PC-3 (cell line): ENCODE data around the gene TAOK3. TPM values are rescaled to one million over a fixed set of nuclear protein-coding genes. Genes with fewer than 3 reads are reported as not detected.
"Not testable (repeated sequence)": the region's sequence is repeated elsewhere in the genome, so short reads cannot be mapped to it uniquely, and the experiment has no call there.

Experiments
- ATAC-seq: fragments of 200-7000 bp; cut with Tn5 transposase; 2 replicates; pipeline ENCODE4 v1.9.1; 2020; ENCODE audit warnings: mild to moderate bottlenecking, moderate library complexity
- BruUV-seq: library from RNA; stranded (reverse); fragments of 400-500 nt; replicated peaks from 2 replicates; lab custom pipeline; 2021; lab: Mats Ljungman, UMichigan
- CTCF ChIA-PET: fragments of 300-600 bp; sonication (Branson Sonifier 250); formaldehyde crosslinking; loops from one replicate; lab custom pipeline; 2022; ENCODE audit warnings: antibody characterized with exemption; lab: Charles Lee
- POLR2A ChIA-PET: fragments of 300-600 bp; sonication (Branson Sonifier 250); formaldehyde crosslinking; loops from one replicate; lab custom pipeline; 2022; ENCODE audit warnings: antibody characterized with exemption; ENCODE audit not compliant: unreplicated experiment; lab: Charles Lee
- DNase-seq: peaks from one replicate; pipeline ENCODE4 v3.0.0-alpha.2; 2015
- H2AFZ ChIP-seq: fragments of 300-600 bp; sonication (generic); 2 replicates; pipeline ENCODE4 v1.6.0; 2016; ENCODE audit warnings: antibody characterized with exemption, low read length
- H3F3A ChIP-seq: fragments of 300-600 bp; sonication (generic); one replicate; pipeline ENCODE4 v1.6.0; 2017; ENCODE audit warnings: antibody characterized with exemption, low read length, control low read depth, mild to moderate bottlenecking; ENCODE audit not compliant: unreplicated experiment
- H3K27ac ChIP-seq: fragments of 300-600 bp; sonication (generic); 2 replicates; pipeline ENCODE4 v1.5.1; 2016; ENCODE audit warnings: mild to moderate bottlenecking, low read length
- H3K27me3 ChIP-seq: fragments of 300-600 bp; sonication (generic); 2 replicates; pipeline ENCODE4 v1.6.1; 2016; ENCODE audit warnings: low read length, mixed read lengths
- H3K36me3 ChIP-seq: fragments of 300-600 bp; sonication (generic); 2 replicates; pipeline ENCODE4 v1.6.1; 2016; ENCODE audit warnings: low read depth, mixed run types, low read length, mixed read lengths
- H3K4me1 ChIP-seq: fragments of 300-600 bp; sonication (generic); 2 replicates; pipeline ENCODE4 v1.5.1; 2016; ENCODE audit warnings: low read length; ENCODE audit not compliant: insufficient read depth
- H3K4me2 ChIP-seq: fragments of 300-600 bp; sonication (generic); 2 replicates; pipeline ENCODE4 v1.6.0; 2016; ENCODE audit warnings: low read length
- H3K4me3 ChIP-seq: fragments of 300-600 bp; sonication (generic); 2 replicates; pipeline ENCODE4 v1.5.1; 2016; ENCODE audit warnings: mild to moderate bottlenecking, low read length, mixed read lengths
- H3K79me2 ChIP-seq: fragments of 300-600 bp; sonication (generic); 2 replicates; pipeline ENCODE4 v1.6.1; 2017; ENCODE audit warnings: low read length, mixed read lengths
- H3K9ac ChIP-seq: fragments of 300-600 bp; sonication (generic); 2 replicates; pipeline ENCODE4 v1.6.0; 2016; ENCODE audit warnings: mild to moderate bottlenecking, low read length
- H3K9me2 ChIP-seq: fragments of 300-600 bp; sonication (generic); replicated peaks from 2 replicates; pipeline ENCODE4 v1.6.1; 2016; ENCODE audit warnings: mixed run types, low read length, mixed read lengths
- H3K9me3 ChIP-seq: fragments of 300-600 bp; sonication (generic); 2 replicates; pipeline ENCODE4 v1.6.1; 2016; ENCODE audit warnings: low read length, mixed read lengths
- H4K20me1 ChIP-seq: fragments of 300-600 bp; sonication (generic); 2 replicates; pipeline ENCODE4 v1.6.1; 2016; ENCODE audit warnings: low read length, mixed read lengths
- EZH2 ChIP-seq: fragments of 300-600 bp; sonication (generic); IDR thresholded peaks from one replicate; pipeline ENCODE4 v1.6.1; 2017; ENCODE audit warnings: antibody characterized with exemption, mild to moderate bottlenecking, low read length; ENCODE audit not compliant: unreplicated experiment
- EZH2phosphoT487 ChIP-seq: fragments of 300-600 bp; sonication (generic); IDR thresholded peaks from 2 replicates; pipeline ENCODE4 v1.6.1; 2018; ENCODE audit warnings: mild to moderate bottlenecking, antibody characterized with exemption, low read length, borderline replicate concordance
- intact Hi-C: fragments of 100-400 bp; cut with micrococcal nuclease; formaldehyde crosslinking; loops from 2 replicates; pipeline ENCODE4 v1.9.0; 2023
- total RNA-seq: library from RNA; depleted of rRNA; stranded (reverse); fragments of >200 nt; gene quantifications from 2 replicates; pipeline ENCODE4 v1.2.3, GENCODE V29; 2014
- TF ChIP-seq, protein P1 (sequence below): fragments of 300-600 bp; sonication (generic); conservative IDR thresholded peaks from 2 replicates; pipeline ENCODE4 v1.5.1; 2017; ENCODE audit warnings: antibody characterized with exemption, low read depth, mild to moderate bottlenecking, low read length

TAOK3 gene
- total RNA-seq, 1 experiment from 2014 or later, result 27.9 TPM

DNA sequence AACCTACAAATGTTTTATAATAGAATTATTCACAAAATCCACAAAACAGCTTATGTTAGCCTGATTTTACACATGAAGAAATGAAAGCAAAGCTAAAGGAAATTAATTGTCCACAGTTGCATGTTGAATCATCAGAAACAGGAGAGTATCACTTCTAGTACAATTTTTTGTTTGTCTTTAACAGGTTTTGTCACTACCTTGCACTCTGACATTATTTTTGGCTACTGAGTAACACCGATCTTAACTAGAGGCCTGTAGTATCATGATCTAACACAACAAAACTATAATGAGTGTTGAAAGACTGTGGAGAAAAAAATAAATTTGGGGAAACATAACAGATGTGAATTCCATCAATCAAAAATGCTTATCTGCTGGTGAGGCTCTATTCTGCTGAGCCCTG lies 60.1 kb downstream of the TAOK3 start:
- TF ChIP-seq EZH2phosphoT487 (no peak), EZH2 (no peak)
- TF ChIP-seq, protein P1, sequence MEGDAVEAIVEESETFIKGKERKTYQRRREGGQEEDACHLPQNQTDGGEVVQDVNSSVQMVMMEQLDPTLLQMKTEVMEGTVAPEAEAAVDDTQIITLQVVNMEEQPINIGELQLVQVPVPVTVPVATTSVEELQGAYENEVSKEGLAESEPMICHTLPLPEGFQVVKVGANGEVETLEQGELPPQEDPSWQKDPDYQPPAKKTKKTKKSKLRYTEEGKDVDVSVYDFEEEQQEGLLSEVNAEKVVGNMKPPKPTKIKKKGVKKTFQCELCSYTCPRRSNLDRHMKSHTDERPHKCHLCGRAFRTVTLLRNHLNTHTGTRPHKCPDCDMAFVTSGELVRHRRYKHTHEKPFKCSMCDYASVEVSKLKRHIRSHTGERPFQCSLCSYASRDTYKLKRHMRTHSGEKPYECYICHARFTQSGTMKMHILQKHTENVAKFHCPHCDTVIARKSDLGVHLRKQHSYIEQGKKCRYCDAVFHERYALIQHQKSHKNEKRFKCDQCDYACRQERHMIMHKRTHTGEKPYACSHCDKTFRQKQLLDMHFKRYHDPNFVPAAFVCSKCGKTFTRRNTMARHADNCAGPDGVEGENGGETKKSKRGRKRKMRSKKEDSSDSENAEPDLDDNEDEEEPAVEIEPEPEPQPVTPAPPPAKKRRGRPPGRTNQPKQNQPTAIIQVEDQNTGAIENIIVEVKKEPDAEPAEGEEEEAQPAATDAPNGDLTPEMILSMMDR, result no peak
- Histone ChIP-seq H3K4me1 (peaks cover 27% of the 10 kb centered on the region), H3K79me2 (no peaks in the 10 kb centered on the region), H3K9me2 (no peaks in the 10 kb centered on the region), H4K20me1 (no peaks in the 10 kb centered on the region), H3K4me3 (no peak overlapping the region), H3K9ac (no peak overlapping the region), H3K9me3 (no peaks in the 10 kb centered on the region), H3K27ac (no peak overlapping the region), H3F3A (peaks cover 7% of the 10 kb centered on the region), H2AFZ (no peak overlapping the region), H3K27me3 (no peaks in the 10 kb centered on the region), H3K4me2 (peak overlapping the region; percentile 39), H3K36me3 (no peaks in the 10 kb centered on the region)
- no TSS peak for BruUV-seq
- DNase-seq (peak; percentile 52), ATAC-seq (peak; percentile 47)
- ChIA-PET CTCF (interaction anchor here (0.7 kb wide), 1 partner anchor 106 kb away, joined by 3 read pairs; no protein-coding TSS in a partner anchor), POLR2A (interaction anchor here (0.6 kb wide), 1 partner anchor 20 kb away, joined by 6 read pairs; no protein-coding TSS in a partner anchor)
- intact Hi-C loops, result no loop called here

DNA sequence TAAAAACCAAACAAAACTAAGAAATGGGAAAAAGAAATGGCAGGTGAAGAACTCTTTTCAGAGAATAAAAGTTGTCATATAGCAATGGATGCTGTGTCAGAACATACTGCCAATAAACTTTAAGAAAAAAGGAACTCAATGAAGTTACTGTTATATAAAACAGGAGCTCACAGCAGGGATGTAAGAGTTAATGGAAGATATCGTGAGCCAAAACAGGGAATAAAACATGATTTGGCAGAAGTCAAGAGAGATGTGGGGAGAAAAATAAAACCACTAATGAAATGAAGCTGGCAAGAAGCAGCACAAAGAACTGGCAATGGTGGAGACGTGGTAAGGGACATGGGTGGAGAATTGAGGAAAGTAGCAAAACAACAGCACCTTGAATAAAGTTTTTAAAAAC lies 61.0 kb downstream of the TAOK3 start:
- Histone ChIP-seq H3K9me3 (no peaks in the 10 kb centered on the region), H3F3A (peaks cover 13% of the 10 kb centered on the region), H2AFZ (no peak overlapping the region), H3K36me3 (no peaks in the 10 kb centered on the region), H4K20me1 (no peaks in the 10 kb centered on the region), H3K4me1 (peaks cover 36% of the 10 kb centered on the region), H3K9me2 (no peaks in the 10 kb centered on the region), H3K4me3 (no peak overlapping the region), H3K79me2 (no peaks in the 10 kb centered on the region), H3K27ac (no peak overlapping the region), H3K27me3 (no peaks in the 10 kb centered on the region), H3K9ac (no peak overlapping the region), H3K4me2 (no peak overlapping the region)
- intact Hi-C loops, result no loop called here
- TF ChIP-seq EZH2 (no peak), EZH2phosphoT487 (no peak)
- TF ChIP-seq, protein P1, result no peak
- ATAC-seq, result no peak
- ChIA-PET POLR2A (no interaction called here), CTCF (no interaction called here)
- BruUV-seq, result no TSS peak
- DNase-seq, result no peak

GRCh38 chr12:118310320-118310719 lies 62.4 kb downstream of the TAOK3 start:
- ATAC-seq (no peak), DNase-seq (no peak)
- H3K79me2 ChIP-seq, result no peaks in the 10 kb centered on the region
- no peaks in the 10 kb centered on the region for H3K9me3 ChIP-seq
- peaks cover 13% of the 10 kb centered on the region for H3F3A ChIP-seq
- CTCF ChIA-PET, result interaction anchor here (0.6 to 0.7 kb wide), 3 partner anchors 45 to 175 kb away, joined by 3 to 6 read pairs (median 4); partner anchors contain the start of gene PEBP1
- H3K9me2 ChIP-seq, result no peaks in the 10 kb centered on the region
- no peak overlapping the region for H2AFZ ChIP-seq
- POLR2A ChIA-PET, result interaction anchor here (0.6 kb wide), 1 partner anchor 1061 kb away, joined by 3 read pairs; no protein-coding TSS in a partner anchor
- no TSS peak for BruUV-seq
- H3K9ac ChIP-seq, result no peak overlapping the region
- TF ChIP-seq EZH2phosphoT487, result no peak
- TF ChIP-seq, protein P1, result no peak
- H3K4me2 ChIP-seq, result no peak overlapping the region
- H3K36me3 ChIP-seq, result no peaks in the 10 kb centered on the region
- H4K20me1 ChIP-seq, result no peaks in the 10 kb centered on the region
- H3K27me3 ChIP-seq, result no peaks in the 10 kb centered on the region
- intact Hi-C loops, result no loop called here
- peaks cover 39% of the 10 kb centered on the region for H3K4me1 ChIP-seq
- no peak overlapping the region for H3K27ac ChIP-seq
- no peak overlapping the region for H3K4me3 ChIP-seq

DNA sequence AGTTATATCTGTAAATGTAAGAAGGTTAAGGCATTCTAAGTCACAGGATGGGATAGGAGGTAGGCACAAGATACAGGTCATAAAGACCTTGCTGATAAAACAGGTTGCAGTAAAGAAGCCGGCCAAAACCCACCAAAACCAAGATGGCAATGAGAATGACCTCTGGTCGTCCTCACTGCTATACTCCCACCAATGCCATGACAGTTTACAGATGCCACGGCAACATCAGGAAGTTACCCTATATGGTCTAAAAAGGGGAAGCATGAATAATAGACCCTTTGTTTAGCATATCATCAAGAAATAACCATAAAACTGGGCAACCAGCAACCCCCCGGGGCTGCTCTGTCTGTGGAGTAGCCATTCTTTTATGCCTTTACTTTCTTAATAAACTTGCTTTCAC lies 64.7 kb downstream of the TAOK3 start:
- CTCF ChIA-PET, result interaction anchor here (0.5 to 0.7 kb wide), 3 partner anchors 65 to 123 kb away, joined by 3 to 8 read pairs (median 5); partner anchors contain the start of gene TAOK3
- ATAC-seq (peak; percentile 7), DNase-seq (peak; percentile 72)
- H2AFZ ChIP-seq, result peak overlapping the region; percentile 54; the same call in 1 of the 2 replicates
- H3K4me2 ChIP-seq, result peak overlapping the region; percentile 80
- H3K9ac ChIP-seq, intact Hi-C loops, H3K79me2 ChIP-seq, H3K27me3 ChIP-seq, H3K9me2 ChIP-seq, BruUV-seq, H3K36me3 ChIP-seq, H4K20me1 ChIP-seq, H3K9me3 ChIP-seq: not testable (repeated sequence)
- peak overlapping the region; percentile 46 for H3K4me3 ChIP-seq
- peak overlapping the region; percentile 65 for H3K27ac ChIP-seq
- POLR2A ChIA-PET, result interaction anchor here (0.6 to 0.8 kb wide), 2 partner anchors 65 to 125 kb away, joined by 3 to 8 read pairs; partner anchors contain the start of gene TAOK3
- peaks cover 45% of the 10 kb centered on the region for H3K4me1 ChIP-seq
- H3F3A ChIP-seq, result peaks cover 13% of the 10 kb centered on the region
